HG03432 (cell line): ENCODE data around the gene POU3F2.
A peak's percentile ranks its signal among the peaks of the same experiment; 100 is the strongest.

Experiments
- ATAC-seq: cut with Tn5 transposase; IDR thresholded peaks from one replicate; pipeline ENCODE4 v1.9.1; 2021; ENCODE audit warnings: mild to moderate bottlenecking, moderate library complexity; ENCODE audit not compliant: unreplicated experiment

POU3F2 gene

GRCh38 chr6:98834060-98835031 lies at the start of gene POU3F2:
Gene POU3F2 (plus strand): TSS chr6:98834574. CDS start chr6:98834874, 300 bp downstream.
- ATAC-seq, result peak; percentile 73

- no peak for ATAC-seq
Measured at GRCh38 chr6:98787435-98787834, 46.9 kb upstream of the POU3F2 start.

DNA sequence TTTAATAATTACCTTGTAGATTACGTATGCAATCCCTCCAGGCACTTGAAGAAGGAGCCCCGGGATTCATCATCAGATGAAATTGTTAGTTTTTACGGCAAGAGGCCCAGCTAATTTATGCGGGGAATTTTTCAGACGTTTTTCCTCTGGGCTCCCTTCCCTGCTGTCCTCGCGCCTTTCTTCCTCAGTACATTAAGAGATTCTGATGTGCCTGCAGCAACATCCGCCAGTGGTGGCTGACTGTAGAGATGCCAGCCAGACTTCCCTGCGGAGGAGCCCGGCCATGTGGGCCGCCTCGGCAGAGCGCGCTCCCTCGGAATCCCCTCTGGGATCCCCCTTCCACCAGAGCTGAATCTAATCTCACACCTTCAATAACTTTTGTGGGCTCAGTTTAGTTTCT lies 46.4 kb upstream of the POU3F2 start:
- no peak for ATAC-seq

GRCh38 chr6:98794307-98794842 lies 40.0 kb upstream of the POU3F2 start:
- no peak for ATAC-seq

GRCh38 chr6:98797217-98797994 lies 37.0 kb upstream of the POU3F2 start:
- ATAC-seq, result no peak

- no peak for ATAC-seq
Measured at GRCh38 chr6:98800866-98801265, 33.5 kb upstream of the POU3F2 start.

- no peak for ATAC-seq
Measured at GRCh38 chr6:98808541-98809210, 25.7 kb upstream of the POU3F2 start.

GRCh38 chr6:98812220-98812619 lies 22.2 kb upstream of the POU3F2 start:
- ATAC-seq, result no peak

DNA sequence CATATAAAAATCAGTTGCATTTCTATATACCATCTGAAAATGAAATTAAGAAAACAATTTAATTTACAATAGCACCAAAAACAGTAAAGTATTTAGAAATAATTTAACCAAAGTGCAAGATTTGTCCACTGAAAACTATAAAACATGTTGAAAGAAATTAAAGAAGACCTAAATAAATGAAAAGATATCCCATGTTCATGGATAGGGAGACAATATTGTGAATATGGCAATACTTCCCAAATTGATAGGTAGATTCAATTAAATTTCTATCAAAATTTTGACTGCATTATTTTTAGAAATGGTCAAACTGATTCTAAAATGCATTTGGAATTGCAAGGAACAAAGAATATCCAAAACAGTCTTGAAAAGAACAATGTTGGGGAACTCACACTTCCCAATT lies 17.6 kb upstream of the POU3F2 start:
- no peak for ATAC-seq

GRCh38 chr6:98821756-98822405 lies 12.5 kb upstream of the POU3F2 start:
- ATAC-seq, result no peak

- no peak for ATAC-seq
Measured at GRCh38 chr6:98823428-98824161, 10.8 kb upstream of the POU3F2 start.

- no peak for ATAC-seq
Measured at GRCh38 chr6:98824162-98824901, 10.0 kb upstream of the POU3F2 start.

DNA sequence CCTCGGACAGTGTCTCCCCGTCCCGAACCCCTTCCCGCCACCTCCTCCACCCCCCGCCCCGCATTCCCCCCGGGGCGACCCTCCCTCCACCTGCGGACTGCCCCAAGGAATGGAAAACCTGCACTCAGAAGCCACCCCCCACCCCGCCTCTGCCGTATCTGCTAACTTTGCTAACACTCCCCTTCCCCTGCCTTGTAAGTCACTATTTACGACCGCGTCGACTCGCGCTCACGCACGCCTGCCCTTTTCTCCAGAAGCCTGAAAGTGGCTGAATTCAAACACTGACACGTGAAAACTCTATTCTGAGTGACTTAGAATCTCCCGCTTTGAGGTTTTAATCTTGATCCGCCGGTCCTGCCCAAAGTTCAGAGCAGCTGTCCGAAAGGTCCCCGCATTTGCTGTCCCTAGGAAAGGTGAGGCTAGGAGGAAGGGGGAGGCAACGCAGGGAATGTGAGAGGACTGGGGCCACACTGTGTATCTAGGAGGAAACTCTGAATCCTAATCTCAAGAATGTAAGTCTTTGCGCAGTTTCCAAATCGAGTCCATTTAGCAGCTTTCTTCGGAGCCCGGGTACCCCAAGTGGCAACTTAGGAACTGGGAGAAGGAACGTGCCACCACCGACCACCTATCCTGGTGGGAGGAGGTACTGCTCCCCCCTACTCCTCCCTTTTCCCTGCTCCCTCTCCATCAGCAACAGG lies 9.3 kb upstream of the POU3F2 start:
- no peak for ATAC-seq

GRCh38 chr6:98825600-98826230 lies 8.7 kb upstream of the POU3F2 start:
- no peak for ATAC-seq

GRCh38 chr6:98827295-98828159 lies 6.8 kb upstream of the POU3F2 start:
- ATAC-seq, result no peak

DNA sequence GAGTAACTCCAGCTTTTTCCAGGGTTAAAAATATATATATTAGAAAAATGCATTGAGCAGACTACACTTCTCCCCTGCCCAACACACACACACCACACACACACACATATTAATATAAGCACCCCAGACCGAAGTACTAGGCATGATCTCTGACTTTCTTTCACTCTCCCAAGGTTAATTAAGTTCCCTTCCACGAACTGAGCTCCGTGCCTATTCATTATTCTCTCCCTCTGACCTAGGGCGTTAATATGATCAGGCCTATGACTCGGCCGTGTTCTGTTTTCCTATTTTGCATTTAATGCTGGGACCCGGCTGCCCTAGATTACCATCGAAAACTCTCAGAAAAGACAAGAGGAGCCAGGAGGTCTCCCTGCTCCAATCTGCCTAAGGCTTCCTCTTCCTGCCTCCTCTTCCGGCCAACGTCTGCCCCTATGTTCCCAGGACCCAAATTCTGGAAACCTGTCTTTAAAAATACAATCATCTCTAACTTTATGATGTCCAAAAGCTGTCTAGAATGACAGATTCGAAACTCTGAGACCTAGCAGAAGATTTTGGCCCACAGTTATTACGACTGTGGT lies 6.1 kb upstream of the POU3F2 start:
- ATAC-seq, result no peak

GRCh38 chr6:98828941-98829411 lies 5.4 kb upstream of the POU3F2 start:
- ATAC-seq, result no peak
